Left ventricle myocardium inferior (tissue), 1 donor: Measurements from ENCODE around the gene INPP4B. TPM values are rescaled to one million over a fixed set of nuclear protein-coding genes. Genes with fewer than 3 reads are reported as not detected.

Source experiments
- DNase-seq: peaks from one replicate; pipeline ENCODE4 v3.0.0-alpha.2; 2020
- H3K27ac ChIP-seq: fragments of 200-600 bp; replicated peaks from 2 replicates; pipeline ENCODE4 v1.8.0; 2021
- H3K27me3 ChIP-seq: fragments of 200-600 bp; 2 replicates; pipeline ENCODE4 v1.8.0; 2021; ENCODE audit warnings: low read depth
- H3K36me3 ChIP-seq: fragments of 200-600 bp; 2 replicates; pipeline ENCODE4 v1.8.0; 2021
- H3K4me1 ChIP-seq: fragments of 200-600 bp; 2 replicates; pipeline ENCODE4 v1.8.0; 2021
- H3K4me3 ChIP-seq: fragments of 200-600 bp; 2 replicates; pipeline ENCODE4 v1.8.0; 2021; ENCODE audit warnings: mild to moderate bottlenecking, moderate library complexity
- H3K9me3 ChIP-seq: fragments of 200-600 bp; replicated peaks from 2 replicates; pipeline ENCODE4 v1.8.0; 2021
- intact Hi-C: fragments of 100-400 bp; cut with micrococcal nuclease; formaldehyde crosslinking; loops from one replicate; pipeline ENCODE4 v1.11.0; 2022
- total RNA-seq: library from RNA; stranded (reverse); fragmentation: NEBNext Ultra II Directional; extraction: Animal tissue kit (Norgen Biotek cat#: 25700); gene quantifications from one replicate; pipeline ENCODE4 v1.2.1, GENCODE V29; 2021
- TF ChIP-seq, protein P1 (sequence below): fragments of 200-600 bp; IDR thresholded peaks from 2 replicates; pipeline ENCODE4 v1.8.0; 2021; ENCODE audit warnings: antibody characterized with exemption, mild to moderate bottlenecking, borderline replicate concordance
- donor health status: DM: no; HTN: yes; CAD: no; lungs with severe emphysema.

Gene INPP4B
- total RNA-seq, 1 donor from 2014 or later, result 61.1 TPM

DNA sequence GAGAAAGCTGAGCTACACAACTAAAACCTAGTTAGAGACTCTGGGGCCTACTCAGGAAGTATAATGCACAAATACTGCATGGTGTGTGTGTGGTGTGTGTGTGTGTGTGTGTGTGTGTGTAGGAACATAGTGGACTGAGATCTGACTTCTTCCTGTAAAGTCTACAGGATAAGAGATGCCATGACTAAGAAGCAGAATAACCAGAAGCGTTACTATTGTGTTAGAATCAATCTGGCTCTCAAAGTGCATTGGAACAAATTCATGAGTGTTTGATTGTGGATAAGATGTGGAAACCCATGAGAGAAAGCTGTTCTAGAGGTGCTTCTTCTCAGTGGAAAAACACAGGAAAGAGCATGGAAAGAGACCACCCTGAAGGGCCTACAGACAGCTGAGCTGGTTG lies 302.1 kb downstream of the INPP4B start:
- intact Hi-C loops, result no loop called here
- H3K27ac ChIP-seq, result no peak overlapping the region
- peaks cover 9% of the 10 kb centered on the region for H3K4me1 ChIP-seq
- H3K4me3 ChIP-seq, result no peak overlapping the region
- DNase-seq, result no peak
- no peaks in the 10 kb centered on the region for H3K9me3 ChIP-seq
- TF ChIP-seq, protein P1, sequence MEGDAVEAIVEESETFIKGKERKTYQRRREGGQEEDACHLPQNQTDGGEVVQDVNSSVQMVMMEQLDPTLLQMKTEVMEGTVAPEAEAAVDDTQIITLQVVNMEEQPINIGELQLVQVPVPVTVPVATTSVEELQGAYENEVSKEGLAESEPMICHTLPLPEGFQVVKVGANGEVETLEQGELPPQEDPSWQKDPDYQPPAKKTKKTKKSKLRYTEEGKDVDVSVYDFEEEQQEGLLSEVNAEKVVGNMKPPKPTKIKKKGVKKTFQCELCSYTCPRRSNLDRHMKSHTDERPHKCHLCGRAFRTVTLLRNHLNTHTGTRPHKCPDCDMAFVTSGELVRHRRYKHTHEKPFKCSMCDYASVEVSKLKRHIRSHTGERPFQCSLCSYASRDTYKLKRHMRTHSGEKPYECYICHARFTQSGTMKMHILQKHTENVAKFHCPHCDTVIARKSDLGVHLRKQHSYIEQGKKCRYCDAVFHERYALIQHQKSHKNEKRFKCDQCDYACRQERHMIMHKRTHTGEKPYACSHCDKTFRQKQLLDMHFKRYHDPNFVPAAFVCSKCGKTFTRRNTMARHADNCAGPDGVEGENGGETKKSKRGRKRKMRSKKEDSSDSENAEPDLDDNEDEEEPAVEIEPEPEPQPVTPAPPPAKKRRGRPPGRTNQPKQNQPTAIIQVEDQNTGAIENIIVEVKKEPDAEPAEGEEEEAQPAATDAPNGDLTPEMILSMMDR, result no peak
- H3K27me3 ChIP-seq, result no peaks in the 10 kb centered on the region
- no peaks in the 10 kb centered on the region for H3K36me3 ChIP-seq

- Histone ChIP-seq H3K27me3 (no peaks in the 10 kb centered on the region), H3K9me3 (no peaks in the 10 kb centered on the region), H3K27ac (no peak overlapping the region), H3K36me3 (no peaks in the 10 kb centered on the region), H3K4me3 (no peak overlapping the region), H3K4me1 (no peaks in the 10 kb centered on the region)
- DNase-seq, result no peak
- TF ChIP-seq, protein P1, result no peak
- intact Hi-C loops, result no loop called here
These were observed 305.7 kb downstream of the INPP4B start for GRCh38 chr4:142540483-142540804.

DNA sequence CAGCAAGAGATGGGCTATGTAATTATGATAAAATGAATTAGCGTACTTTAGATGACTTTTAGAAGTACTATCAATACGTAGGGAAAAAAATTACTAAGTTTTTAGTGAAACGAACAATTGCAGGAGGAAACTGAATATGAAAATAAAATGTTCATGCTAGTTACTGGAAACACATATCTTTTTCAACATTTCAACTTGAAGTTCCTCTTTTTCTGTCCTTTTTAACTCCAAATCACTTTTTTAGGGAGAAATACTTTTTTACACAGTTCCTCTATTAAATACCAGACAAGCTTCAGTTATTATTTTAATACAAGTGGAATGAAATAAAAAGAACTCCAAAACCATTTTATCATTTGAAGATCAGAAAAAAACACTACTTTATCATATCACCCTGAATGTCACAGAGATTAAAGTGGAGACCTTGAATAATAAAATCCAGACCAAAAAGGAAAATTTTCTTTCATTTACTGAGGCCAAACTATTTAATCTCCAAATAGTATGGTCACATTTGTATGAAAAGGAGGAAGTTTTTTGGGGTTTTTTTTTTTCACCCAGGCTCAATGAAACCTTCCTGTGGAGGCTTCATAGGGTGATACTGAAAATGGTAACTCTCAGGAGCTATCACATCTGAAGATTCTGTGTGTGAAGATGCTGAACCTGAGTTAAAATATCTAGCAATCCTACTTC lies 306.2 kb downstream of the INPP4B start:
- no peaks in the 10 kb centered on the region for H3K9me3 ChIP-seq
- no peak overlapping the region for H3K27ac ChIP-seq
- no peak overlapping the region for H3K4me3 ChIP-seq
- no peaks in the 10 kb centered on the region for H3K36me3 ChIP-seq
- DNase-seq, result no peak
- TF ChIP-seq, protein P1, result no peak
- no peaks in the 10 kb centered on the region for H3K27me3 ChIP-seq
- no peaks in the 10 kb centered on the region for H3K4me1 ChIP-seq
- intact Hi-C loops, result no loop called here

DNA sequence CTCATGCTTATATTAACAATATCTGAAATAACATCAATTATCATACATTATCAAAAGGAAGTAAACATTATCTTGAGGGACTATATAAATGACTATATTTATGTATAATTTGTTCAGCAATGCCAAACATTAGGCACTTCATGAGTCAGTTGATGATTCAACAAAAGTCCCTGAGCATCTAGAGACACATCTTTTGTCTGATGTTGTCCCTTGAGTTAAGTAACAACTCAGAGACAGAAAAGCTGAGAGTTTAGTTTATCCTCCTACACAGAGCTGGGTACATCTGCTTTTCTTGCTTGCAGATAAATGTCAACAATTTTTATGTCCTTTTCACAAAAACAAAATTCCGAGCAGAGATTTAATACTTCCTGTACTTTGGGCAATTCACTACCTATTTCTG lies 311.1 kb downstream of the INPP4B start:
- no peaks in the 10 kb centered on the region for H3K27me3 ChIP-seq
- intact Hi-C loops, result no loop called here
- no peak for DNase-seq
- no peaks in the 10 kb centered on the region for H3K36me3 ChIP-seq
- H3K4me1 ChIP-seq, result peaks cover 6% of the 10 kb centered on the region
- H3K9me3 ChIP-seq, result no peaks in the 10 kb centered on the region
- no peak overlapping the region for H3K4me3 ChIP-seq
- TF ChIP-seq, protein P1, result no peak
- H3K27ac ChIP-seq, result no peak overlapping the region

DNA sequence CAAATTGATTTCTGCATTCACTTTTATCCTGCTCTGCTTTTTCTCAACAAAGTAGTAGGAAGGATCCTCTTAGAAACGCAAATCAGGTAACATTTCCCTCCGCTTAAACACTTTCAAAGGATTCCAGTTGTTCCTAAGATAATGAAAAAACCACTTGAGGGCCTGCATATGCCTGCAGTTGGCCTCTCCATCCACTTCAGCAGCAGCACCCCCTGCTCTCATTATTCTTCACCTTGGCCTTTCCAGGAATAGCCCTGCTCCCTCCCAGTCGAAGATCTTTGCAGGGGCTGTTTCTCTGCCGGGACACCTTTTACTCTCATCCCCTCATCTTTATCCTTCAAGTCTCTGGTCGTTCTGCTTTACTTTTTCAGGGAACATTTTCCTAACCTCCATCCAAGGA lies 314.0 kb downstream of the INPP4B start:
- TF ChIP-seq, protein P1, result no peak
- Histone ChIP-seq H3K27ac (no peak overlapping the region), H3K27me3 (no peaks in the 10 kb centered on the region), H3K4me3 (no peak overlapping the region), H3K36me3 (no peaks in the 10 kb centered on the region), H3K9me3 (peaks cover 8% of the 10 kb centered on the region), H3K4me1 (peaks cover 6% of the 10 kb centered on the region)
- intact Hi-C loops, result no loop called here
- DNase-seq, result no peak
